SK-MEL-5 (cell line): Measurements from ENCODE around the gene ANKH. TPM values are rescaled to one million over a fixed set of nuclear protein-coding genes. Genes with fewer than 3 reads are reported as not detected.
A peak's percentile ranks its signal among the peaks of the same experiment; 100 is the strongest.

Experiments used
- DNase-seq: peaks from one replicate; pipeline ENCODE4 v3.0.0-alpha.2; 2016; ENCODE audit warnings: low read depth, low spot score
- in situ Hi-C: cut with HindIII; loops from 2 replicates; pipeline ENCODE4 v1.10.0; 2016; ENCODE audit warnings: low sequenced_read_pairs, high pct_unique_total_duplicates, low pct_unique_long_range_greater_than_20kb
- total RNA-seq: library from RNA; depleted of rRNA; stranded (reverse); fragments of >200 nt; shearing (Covaris generic); gene quantifications from 2 replicates; pipeline ENCODE4 v1.2.3, GENCODE V29; 2014

The ANKH gene
- total RNA-seq, 1 experiment from 2014 or later: 35.0 TPM

DNA sequence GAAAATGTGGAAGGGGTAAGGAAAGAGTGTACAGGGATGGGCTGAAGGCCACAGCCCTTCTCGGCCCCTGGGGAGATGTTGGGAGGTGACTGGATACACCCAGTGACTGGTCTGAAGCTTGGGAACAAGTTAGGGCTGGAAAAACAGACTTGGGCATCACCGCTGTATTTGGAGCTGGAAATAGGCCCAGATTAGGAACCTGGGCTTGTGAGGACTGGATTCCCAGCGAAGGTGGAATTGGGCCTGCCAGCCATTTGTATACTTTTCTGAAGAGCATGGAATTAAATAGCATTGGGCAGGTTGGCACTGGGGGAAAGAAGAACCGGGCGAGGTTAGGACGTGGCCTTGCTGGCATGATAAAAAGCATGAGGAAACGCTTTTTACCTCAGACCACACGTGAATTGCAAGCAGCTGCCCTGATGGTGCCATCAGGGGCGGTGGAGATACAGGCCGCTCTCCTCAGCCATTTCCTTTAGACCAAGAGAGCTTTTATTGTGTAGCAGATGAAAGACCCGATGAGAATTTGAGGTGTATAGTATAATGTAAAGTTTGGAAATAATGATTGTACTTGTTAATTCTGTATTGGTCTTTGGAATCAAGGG lies 169.2 kb downstream of the ANKH start:
- no peak for DNase-seq
- in situ Hi-C loops: loop anchor here (25.0 kb wide), 1 partner anchor 310 kb away; no protein-coding TSS in a partner anchor

DNA sequence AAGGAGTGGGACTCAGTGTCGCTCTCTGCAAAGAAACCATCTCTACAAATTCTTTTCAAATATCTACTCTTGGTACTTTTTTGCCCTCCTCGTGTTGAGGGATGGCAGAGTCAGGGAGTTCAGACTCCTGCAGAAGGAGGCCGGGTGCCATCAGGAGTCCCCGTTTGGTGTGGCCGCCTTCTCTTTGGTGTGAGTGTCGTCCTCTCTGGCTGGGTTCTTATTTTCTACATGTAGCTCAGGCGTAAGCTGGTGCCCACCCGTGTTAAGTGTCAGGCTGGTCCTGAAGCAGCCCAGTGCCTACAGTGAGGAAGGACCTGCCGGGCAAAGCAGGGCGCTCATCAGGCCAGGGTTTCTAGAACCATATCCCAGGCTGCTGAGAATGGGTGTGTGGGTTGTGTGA lies 170.0 kb downstream of the ANKH start:
- in situ Hi-C loops: loop anchor here (25.0 kb wide), 1 partner anchor 311 kb away; no protein-coding TSS in a partner anchor
- no peak for DNase-seq

DNA sequence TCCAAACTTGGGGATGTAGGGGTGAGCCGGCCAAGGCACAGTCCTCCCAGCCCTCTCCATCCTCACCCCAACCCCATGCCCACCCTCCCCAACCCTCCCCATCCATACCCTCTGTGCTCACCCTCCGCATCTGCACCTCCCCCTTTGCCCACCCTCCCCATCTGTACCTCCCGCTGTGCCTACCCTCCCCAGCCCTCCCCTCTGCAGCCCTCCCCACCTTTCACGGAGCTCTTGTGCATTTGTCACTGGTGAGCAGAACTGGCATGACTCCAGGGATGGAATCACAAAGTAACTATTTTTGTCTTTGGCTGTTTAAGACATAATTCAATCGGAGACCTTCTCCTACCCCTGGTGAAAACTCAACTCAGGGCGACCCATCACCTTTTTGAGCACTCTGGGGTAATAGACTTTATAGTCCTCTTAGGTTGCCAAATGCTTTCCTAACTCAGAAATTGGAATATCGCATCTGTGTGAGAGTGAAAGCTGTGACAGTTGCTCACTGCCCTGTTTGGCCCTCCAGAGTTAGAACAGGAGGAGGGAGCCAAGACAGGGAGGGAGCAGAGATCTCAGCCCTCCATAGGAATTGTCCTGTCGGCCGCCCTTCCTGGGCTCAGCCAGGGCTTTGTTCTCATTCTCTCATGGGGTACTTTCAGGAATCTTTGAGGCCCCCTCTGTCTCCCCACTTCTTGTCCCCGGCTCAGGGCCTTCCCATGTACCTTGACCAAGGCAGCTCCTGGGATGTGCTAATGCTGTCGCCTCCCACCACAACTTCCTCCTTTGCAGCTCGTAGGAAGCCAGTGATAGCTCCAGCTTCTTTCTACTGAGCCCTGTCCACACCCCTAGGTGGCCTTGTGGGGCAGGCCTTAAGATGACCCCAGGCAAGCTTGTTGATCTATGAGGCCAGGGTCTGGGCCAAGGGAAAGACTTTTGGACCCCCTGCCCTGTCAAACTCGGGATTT lies 170.8 kb downstream of the ANKH start:
- in situ Hi-C loops: loop anchor here (25.0 kb wide), 1 partner anchor 312 kb away; no protein-coding TSS in a partner anchor
- DNase-seq: no peak

DNA sequence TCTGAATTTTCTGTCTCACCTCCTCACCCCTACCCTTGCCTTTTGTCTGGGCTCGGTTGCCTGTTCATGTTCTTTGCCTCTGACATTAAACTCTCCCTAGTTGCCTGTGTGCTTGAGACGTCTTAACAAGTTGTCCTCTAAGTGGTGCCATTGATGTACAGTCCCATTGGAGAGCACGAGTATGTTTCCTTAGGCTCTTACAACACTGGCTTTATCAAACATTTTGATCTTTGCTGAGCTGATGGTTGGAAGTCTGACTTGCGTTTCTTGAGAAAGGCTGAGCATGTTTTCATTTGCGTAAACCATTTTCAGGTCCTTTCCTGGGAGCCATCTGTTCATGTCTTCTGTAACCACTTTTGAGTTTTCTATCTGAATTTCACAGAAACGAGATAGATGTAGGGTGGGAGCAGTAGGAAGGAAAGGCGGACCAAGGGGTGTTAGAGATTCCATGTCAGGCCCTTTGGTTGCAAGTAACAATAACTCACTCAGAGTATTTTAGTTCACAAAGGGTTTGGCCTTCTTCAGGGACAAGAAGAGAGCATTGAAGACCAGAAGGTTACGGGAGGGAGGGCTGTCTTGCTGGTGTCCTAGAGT lies 171.7 kb downstream of the ANKH start:
- no peak for DNase-seq
- in situ Hi-C loops: loop anchor here (25.0 kb wide), 1 partner anchor 312 kb away; no protein-coding TSS in a partner anchor

DNA sequence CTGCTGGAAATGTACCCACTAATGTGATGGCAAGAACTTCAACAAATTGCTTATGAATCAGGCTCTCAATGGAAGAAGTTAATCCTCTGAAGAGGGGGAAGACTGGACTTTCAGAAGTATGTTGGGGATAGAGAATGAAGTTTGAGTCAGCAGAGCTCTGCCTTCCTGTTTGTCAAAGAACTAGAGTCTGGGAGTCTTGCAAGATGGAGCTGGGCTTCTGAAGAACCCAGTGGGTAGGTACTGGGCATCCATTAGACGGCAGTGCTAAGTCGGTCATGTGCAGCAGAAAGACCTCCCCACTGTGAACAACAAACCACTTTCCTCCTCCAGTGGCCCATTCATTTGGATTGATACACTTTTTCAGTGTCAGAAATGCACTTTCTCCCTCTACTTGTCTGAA lies 172.4 kb downstream of the ANKH start:
- in situ Hi-C loops: no loop called here
- no peak for DNase-seq

DNA sequence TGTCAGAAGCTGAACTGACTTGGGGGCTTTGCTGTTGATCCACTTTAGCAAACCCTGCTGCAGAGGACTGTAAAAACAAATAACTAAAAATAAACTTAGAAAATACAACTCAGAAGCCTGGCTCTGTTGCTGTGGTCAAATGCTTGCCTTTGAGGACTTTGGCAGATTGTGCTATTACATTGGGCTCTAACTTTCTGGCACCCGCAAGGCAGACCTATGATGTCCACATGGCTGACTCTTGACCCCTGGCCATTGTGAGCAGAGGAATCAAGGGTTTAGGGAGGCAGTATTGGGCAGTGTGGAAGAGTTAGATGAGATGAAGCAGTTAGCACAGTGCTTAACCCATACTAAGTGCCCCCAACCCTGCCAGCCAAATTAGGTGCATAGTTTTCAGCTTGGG lies 173.1 kb downstream of the ANKH start:
- in situ Hi-C loops: no loop called here
- no peak for DNase-seq

DNA sequence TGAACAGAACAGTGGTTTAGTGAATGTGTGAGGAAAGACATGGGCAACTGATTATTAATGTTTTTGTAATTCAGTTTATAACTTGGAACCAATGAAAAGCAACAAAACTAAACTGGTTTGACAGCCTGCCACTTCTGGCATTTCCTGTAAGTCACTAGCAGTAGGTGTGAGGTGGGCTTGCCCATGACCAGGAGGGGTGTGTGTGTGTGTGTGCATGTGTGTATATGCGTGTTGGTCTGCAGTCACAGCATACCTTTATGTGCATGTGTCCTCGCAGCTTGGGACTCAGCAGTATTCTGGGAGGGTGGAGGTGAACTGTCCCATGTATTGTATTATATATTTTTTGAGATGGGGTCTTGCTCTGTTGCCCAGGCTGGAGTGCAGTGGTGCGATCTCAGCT lies 174.7 kb downstream of the ANKH start:
- DNase-seq: no peak
- in situ Hi-C loops: no loop called here

DNA sequence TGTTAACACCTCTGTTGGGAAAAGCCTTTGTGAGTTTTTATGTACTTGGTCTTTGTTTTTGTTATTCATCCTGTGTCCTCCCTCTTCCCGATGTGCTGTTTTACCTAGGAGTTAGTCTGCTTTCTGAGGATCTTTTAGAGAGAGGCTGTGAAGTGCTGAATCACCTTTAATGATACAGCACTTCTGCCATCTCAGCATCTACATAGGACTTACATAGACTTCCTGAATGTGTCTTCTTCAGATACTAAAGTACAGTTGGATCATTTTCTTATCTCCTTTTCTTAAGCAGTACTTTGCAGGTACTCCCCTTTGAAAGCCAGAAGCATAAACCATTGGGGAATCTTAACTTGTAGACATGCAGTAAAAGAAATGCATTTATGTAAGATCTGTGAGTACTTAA lies 175.5 kb downstream of the ANKH start:
- no peak for DNase-seq
- in situ Hi-C loops: no loop called here

DNA sequence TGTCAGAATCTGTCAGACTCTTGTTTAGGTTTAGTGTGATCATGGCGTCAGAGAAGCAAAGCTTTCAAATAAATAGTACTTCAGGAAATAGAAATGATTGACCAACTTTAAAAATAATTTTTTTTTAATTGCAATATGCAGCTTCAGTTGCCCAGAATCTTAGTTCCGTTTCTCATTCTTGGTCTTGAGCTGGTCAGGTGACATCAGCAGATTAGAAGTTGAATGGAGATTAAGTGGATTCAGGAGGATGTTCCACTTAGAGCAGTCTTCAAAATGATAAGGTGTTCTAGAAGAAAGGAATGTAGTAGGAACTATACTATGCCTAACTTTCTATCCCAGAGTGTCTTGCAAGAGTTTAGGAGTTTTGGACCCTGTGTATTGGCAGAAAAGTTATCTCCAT lies 176.4 kb downstream of the ANKH start:
- in situ Hi-C loops: no loop called here

DNA sequence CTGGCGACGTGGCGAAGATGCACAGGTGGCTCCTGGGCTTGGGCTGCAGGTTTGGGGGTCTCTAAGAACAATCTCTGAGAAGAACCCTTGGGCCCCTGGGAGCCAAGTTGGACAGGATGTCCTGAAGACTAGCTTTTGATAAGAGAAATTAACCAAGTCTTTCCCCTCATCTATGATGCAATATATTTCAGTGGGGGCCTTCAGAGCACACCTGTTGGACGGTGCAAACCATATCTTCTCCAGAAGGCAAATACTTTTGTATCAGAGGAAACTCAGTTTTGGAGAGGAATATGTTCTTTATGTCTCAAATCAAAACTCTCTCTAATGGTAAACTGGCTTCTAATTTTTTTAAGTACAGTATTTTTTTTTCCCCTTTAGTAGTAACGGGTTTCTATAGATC lies 178.5 kb downstream of the ANKH start:
- no peak for DNase-seq
- in situ Hi-C loops: no loop called here

More for the DNA sequence above, 176.4 kb downstream of the ANKH start:
- DNase-seq: no peak

DNA sequence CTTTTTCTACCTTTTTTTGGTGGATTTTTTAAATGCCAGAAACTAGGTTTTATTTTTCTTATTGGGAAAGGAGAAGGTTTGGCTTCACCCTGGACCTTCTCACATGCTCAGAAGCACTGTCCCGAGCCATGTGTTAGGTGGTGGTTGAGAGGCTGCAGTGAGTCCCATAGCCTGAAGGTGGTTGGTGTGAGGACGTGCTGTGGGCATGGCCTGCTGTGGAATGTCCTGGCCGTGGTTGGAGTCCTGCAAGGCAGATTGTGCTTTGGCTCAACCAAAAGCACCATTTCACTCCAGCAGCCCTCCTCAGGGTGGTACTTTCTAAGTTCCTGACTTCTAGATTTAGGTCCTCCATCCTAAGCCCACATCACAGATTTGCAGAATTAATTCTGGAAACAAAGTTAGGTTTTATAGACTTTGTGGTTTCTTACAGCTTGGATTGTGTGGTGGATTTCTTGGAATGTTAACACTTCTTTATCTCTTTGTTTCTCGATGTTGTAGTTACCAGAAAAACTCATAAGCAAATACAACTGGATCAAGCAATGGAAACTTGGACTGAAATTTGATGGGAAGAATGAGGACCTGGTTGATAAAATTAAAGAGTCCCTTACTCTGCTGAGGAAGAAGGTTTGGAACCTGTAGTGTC lies 184.4 kb downstream of the ANKH start:
- DNase-seq: peak; percentile 60
- in situ Hi-C loops: no loop called here

DNA sequence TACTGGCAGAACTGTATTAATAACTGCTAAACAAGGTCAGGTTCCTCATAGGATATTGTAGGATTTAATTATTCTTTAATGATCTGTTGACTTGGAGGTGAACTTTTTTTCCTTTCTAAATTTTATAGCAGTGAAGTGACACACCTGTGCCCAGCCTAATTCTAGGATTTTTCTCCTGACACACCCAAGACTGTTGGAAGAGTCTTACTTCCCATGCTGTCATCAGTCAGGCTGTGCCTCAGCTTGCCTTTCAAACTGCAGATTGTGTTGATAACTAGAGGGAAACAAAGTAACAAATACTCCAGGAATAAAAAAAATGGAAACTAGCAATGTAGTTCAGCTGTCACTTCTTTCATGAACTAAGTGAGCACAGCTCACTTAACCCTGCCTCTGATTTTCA lies 185.1 kb downstream of the ANKH start:
- DNase-seq: no peak
- in situ Hi-C loops: no loop called here

DNA sequence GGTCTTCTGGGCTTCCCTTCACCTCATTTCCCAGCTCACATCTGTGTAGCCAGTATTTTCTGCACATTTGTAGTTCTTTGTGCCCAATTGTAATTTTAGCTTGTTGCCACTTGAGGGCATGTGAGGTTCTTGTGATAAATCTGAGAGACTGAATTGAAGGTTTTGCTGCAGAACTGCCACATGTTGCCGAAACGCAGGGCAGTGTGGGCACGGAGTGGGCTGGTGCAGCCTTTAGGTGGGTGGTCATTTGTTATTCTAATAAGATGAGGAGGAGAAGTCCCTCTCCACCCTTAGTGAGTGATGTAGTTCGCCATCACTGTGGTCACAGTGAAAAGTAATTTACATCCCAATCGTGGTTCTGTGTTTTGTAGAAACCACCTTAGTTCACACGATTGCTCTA lies 185.8 kb downstream of the ANKH start:
- peak; percentile 86 for DNase-seq
- in situ Hi-C loops: no loop called here

DNA sequence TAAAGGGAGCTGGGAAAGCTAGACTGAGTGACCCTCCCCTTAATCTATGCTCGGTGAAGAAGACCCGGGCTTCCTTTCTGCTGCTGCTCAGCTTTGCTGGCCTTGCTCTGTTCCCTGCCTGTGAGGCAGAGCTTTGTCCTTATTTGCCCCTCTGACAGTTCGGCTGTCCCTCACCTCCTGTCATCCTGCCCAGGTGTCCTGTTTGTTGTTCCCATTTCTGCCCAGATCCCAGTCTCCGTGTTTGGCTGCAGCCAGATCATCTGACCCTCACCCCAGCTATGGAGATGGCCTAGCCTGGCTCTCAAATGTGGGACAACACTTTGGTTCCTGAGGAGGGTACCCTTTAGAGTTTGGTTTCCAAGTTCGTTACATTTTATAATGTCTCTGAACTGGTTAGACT lies 186.8 kb downstream of the ANKH start:
- DNase-seq: no peak
- in situ Hi-C loops: no loop called here

DNA sequence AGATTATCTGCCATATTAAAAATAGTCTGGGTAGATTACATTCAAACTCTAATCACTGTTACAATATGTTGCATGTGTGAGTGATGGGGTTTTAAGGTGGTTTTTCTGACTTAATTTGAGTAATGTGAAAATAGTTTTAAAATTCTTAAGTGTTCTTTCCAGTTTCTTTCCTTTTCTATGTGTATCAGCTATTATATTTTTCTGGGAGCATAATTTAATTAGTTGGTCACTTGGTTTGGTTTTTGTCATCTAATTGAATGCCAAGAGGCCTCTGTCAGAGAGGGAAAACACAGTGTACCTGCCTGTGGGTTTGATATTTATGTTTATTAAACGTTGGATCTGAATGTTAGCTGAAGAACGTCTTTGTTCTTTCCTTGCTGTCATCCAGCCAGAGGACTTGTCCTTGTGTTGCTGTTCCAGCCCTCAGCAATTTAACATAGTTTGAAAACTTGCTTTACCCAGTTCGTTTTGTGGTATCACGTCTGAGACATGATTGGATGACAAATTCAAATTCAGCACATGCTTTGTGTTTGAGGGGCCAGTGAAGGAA lies 187.6 kb downstream of the ANKH start:
- no peak for DNase-seq
- in situ Hi-C loops: no loop called here

DNA sequence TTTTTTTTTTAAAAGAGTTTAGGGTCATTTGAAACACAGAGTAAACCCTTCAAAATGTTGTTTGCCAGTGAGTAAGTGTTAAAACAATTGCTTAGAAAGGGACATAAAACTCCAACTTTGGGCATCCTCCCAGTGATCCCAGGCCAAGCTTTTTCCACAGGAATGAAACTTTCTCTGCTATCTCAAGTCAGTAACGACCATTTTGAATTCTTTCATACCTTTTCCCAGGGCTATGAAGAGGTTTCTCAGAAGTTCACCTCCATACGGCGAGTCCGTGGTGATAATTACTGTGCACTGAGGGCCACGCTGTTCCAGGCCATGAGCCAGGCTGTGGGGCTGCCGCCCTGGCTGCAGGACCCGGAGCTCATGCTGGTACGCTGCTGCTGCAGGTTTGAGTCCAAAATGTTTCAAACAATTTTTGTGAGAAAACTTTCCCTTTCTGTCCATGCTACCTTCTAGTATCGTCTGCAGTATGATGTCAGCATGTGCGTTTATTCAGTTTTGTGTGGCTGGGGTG lies 190.3 kb downstream of the ANKH start:
- DNase-seq: no peak
- in situ Hi-C loops: no loop called here

DNA sequence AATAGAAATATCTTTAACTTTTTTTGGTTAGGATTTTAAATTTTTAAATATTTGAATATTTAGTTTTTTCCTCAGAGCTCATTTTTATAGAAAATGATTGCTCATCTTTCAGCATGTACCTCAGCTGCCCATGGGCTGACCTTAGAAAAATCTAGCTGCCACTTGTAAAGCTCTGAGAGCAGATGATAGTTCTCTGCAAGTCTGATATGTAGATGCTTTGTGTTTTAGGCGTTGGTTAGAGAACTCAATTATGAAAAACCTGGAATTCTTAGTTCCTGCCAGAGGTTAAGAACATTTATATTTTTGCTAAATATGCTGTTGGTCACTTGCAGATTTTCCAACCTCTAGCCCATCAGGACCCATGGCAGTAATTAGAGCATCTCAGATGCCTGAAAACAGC lies 192.0 kb downstream of the ANKH start:
- in situ Hi-C loops: no loop called here

More for the DNA sequence above, 192.0 kb downstream of the ANKH start:
- no peak for DNase-seq
